Measurements from ENCODE around the gene RAPGEFL1. TPM values are rescaled to one million over a fixed set of nuclear protein-coding genes. Genes with fewer than 3 reads are reported as not detected.

RAPGEFL1 gene
- total and polyA plus RNA-seq, 2 of the 8 experiments (the other 6 are each of a cell fraction or from before 2014, with no cell fraction given): 20.0 to 20.2 TPM

GRCh38 chr17:40209404-40210093, 32.3 kb downstream of the RAPGEFL1 start:
- Histone ChIP-seq H3K9ac (replicated peaks in 1 of 4; ENCODE audit: extremely low read depth in 1 of 4, low read depth in 3 of 4, low read length in 3 of 4) (no peak overlapping the region), H2BK12ac (ENCODE audit: low read depth, low read length) (no peak overlapping the region), H2BK15ac (ENCODE audit: low read length) (no peak overlapping the region), H2AFZ (ENCODE audit: low read length) (peak overlapping the region; percentile 79; the same call in 1 of the 2 replicates), H2AK5ac (ENCODE audit: low read depth, low read length) (no peak overlapping the region), H2BK5ac (ENCODE audit: low read depth, low read length) (no peak overlapping the region), H3K4me1 (replicated peaks in 1 of 4; ENCODE audit: control insufficient read depth in 3 of 4, insufficient read depth in 4 of 4, low read length in 3 of 4) (no peaks in the 10 kb centered on the region), H4K5ac (ENCODE audit: insufficient read length, low read depth, low read length) (no peak overlapping the region), H3K18ac (ENCODE audit: extremely low read depth, low read length) (no peak overlapping the region), H3K27me3 (replicated peaks in 1 of 4; ENCODE audit: control insufficient read depth in 3 of 4, extremely low read depth in 1 of 4, insufficient read depth in 3 of 4, low read length in 3 of 4) (no peaks in the 10 kb centered on the region), H4K91ac (replicated peaks; ENCODE audit: insufficient read length, low read length) (no peak overlapping the region), H3K23me2 (ENCODE audit: low read depth, low read length) (no peaks in the 10 kb centered on the region), H3K14ac (ENCODE audit: insufficient read length) (no peak overlapping the region), H3K9me3 (ENCODE audit: insufficient read depth in 2 of 2, low read depth in 1 of 2, low read length in 1 of 2) (no peaks in the 10 kb centered on the region), H3K79me1 (ENCODE audit: low read depth, low read length) (no peaks in the 10 kb centered on the region), H2BK20ac (ENCODE audit: low read length) (no peak overlapping the region), H3K36me3 (ENCODE audit: control insufficient read depth in 2 of 4, insufficient read depth in 4 of 4, low read length in 3 of 4) (no peaks in the 10 kb centered on the region), H4K8ac (ENCODE audit: extremely low read depth, insufficient read depth, low read length) (no peak overlapping the region), H4K20me1 (replicated peaks in 1 of 2; ENCODE audit: control insufficient read depth in 1 of 2, insufficient read depth in 2 of 2, low read length in 2 of 2) (no peaks in the 10 kb centered on the region), H3K4me2 (ENCODE audit: insufficient read depth in 1 of 2, low read depth in 2 of 2, low read length in 2 of 2) (no peak overlapping the region), H3K79me2 (ENCODE audit: control insufficient read depth in 1 of 2, insufficient read depth in 2 of 2, low read length in 2 of 2) (no peaks in the 10 kb centered on the region), H2BK120ac (replicated peaks; ENCODE audit: low read depth, low read length) (no peak overlapping the region), H3K4ac (replicated peaks; ENCODE audit: insufficient read length, low read depth, low read length) (no peak overlapping the region), H3K4me3 (ENCODE audit: extremely low read depth in 1 of 4, insufficient read depth in 2 of 4, low read depth in 3 of 4, low read length in 4 of 4) (no peak overlapping the region), H3K56ac (replicated peaks; ENCODE audit: insufficient read length, low read depth, low read length) (no peak overlapping the region), H3K23ac (ENCODE audit: insufficient read length) (no peak overlapping the region), H3K27ac (ENCODE audit: low read depth, low read length) (no peak overlapping the region)
- WGBS, 2 experiments (ENCODE audit: extremely low coverage in 1 of 2, insufficient coverage in 1 of 2, insufficient read length in 1 of 2, insufficient replicate concordance in 2 of 2, low coverage in 1 of 2, low lambda C conversion rate in 2 of 2, missing lambda C conversion rate in 1 of 2): 76% methylated on average over 2 of the region's 2 CpGs; no CpG with 5 or more reads in 1 of the 2 experiments
- ChIA-PET CTCF (ENCODE audit: partially characterized antibody) (interaction anchor here (0.8 to 5.0 kb wide), 6 partner anchors 9 to 61 kb away, joined by 3 to 30 read pairs (median 4); partner anchors contain the start of gene WIPF2), POLR2A (ENCODE audit: partially characterized antibody) (interaction anchor here (0.9 to 2.3 kb wide), 4 partner anchors 10 to 91 kb away, joined by 4 to 10 read pairs (median 5); partner anchors contain the start of gene WIPF2)
- FAIRE-seq (no peak), DNase-seq (ENCODE audit: low read depth in 1 of 2, low spot score in 2 of 2) (no peak)
- TF ChIP-seq JUN (IDR thresholded peaks at IDR 0.05; ENCODE audit: low read depth, low read length) (no peak), FOSL1 (IDR thresholded peaks at IDR 0.05; ENCODE audit: insufficient read depth, low read depth, low read length) (no peak)

Data from H1 (cell line).